Medulla oblongata (tissue), 1 donor: Measurements from ENCODE around the gene CDY2A.
"Not testable (repeated sequence)": the region's sequence is repeated elsewhere in the genome, so short reads cannot be mapped to it uniquely, and the experiment has no call there.

Experiments used
- DNase-seq: peaks from one replicate; pipeline ENCODE4 v3.0.0-alpha.2; 2015; ENCODE audit errors: extremely low spot score

Gene CDY2A

GRCh38 chrY:18025487-18025886 lies at the start of gene CDY2A:
TSS of gene CDY2A (plus strand) at chrY:18025787. CDS start at chrY:18026115, 328 bp downstream.
- DNase-seq: not testable (repeated sequence)

GRCh38 chrY:17997586-17997985 lies 28.0 kb upstream of the CDY2A start:
- DNase-seq: not testable (repeated sequence)

- not testable (repeated sequence) for DNase-seq
Measured at GRCh38 chrY:17998266-17998665, 27.3 kb upstream of the CDY2A start.

- DNase-seq: not testable (repeated sequence)
Measured at GRCh38 chrY:18023897-18024296, 1.7 kb upstream of the CDY2A start.

GRCh38 chrY:18028845-18029244 lies 3.3 kb downstream of the CDY2A start:
- not testable (repeated sequence) for DNase-seq

- DNase-seq: not testable (repeated sequence)
Measured at GRCh38 chrY:18030178-18030577, 4.6 kb downstream of the CDY2A start.

GRCh38 chrY:18034100-18034814 lies 8.7 kb downstream of the CDY2A start:
- DNase-seq: not testable (repeated sequence)

- DNase-seq: not testable (repeated sequence)
Measured at GRCh38 chrY:18034864-18035263, 9.3 kb downstream of the CDY2A start.

- not testable (repeated sequence) for DNase-seq
Measured at GRCh38 chrY:18044990-18045389, 19.4 kb downstream of the CDY2A start.

- not testable (repeated sequence) for DNase-seq
Measured at GRCh38 chrY:18048149-18049040, 22.8 kb downstream of the CDY2A start.

- DNase-seq: not testable (repeated sequence)
Measured at GRCh38 chrY:18049061-18049460, 23.5 kb downstream of the CDY2A start.

- not testable (repeated sequence) for DNase-seq
Measured at GRCh38 chrY:18056473-18056872, 30.9 kb downstream of the CDY2A start.

GRCh38 chrY:18073464-18073863 lies 47.9 kb downstream of the CDY2A start:
- not testable (repeated sequence) for DNase-seq
